HG03558 (cell line): ENCODE measurements around the gene ADAMTS7.
"Not testable (repeated sequence)": the region's sequence is repeated elsewhere in the genome, so short reads cannot be mapped to it uniquely, and the experiment has no call there.

Experiments used
- ATAC-seq: cut with Tn5 transposase; IDR thresholded peaks from one replicate; pipeline ENCODE4 v1.9.1; 2021; ENCODE audit warnings: moderate number of reproducible peaks; ENCODE audit not compliant: unreplicated experiment; ENCODE audit errors: extremely low read depth

ADAMTS7 gene

GRCh38 chr15:78811124-78811824, at the start of gene ADAMTS7:
TSS of gene ADAMTS7 (minus strand) at chr15:78811464. CDS start at chr15:78811220, 244 bp downstream.
- no peak for ATAC-seq

- ATAC-seq = no peak
Measured at GRCh38 chr15:78859971-78860719, 48.9 kb upstream of the ADAMTS7 start.

GRCh38 chr15:78855746-78856145, 44.5 kb upstream of the ADAMTS7 start:
- no peak for ATAC-seq

GRCh38 chr15:78854833-78855372, 43.6 kb upstream of the ADAMTS7 start:
- no peak for ATAC-seq

GRCh38 chr15:78853500-78853899, 42.2 kb upstream of the ADAMTS7 start:
- ATAC-seq = no peak

- no peak for ATAC-seq
Measured at GRCh38 chr15:78850941-78851755, 39.9 kb upstream of the ADAMTS7 start.

- no peak for ATAC-seq
Measured at GRCh38 chr15:78850352-78850751, 39.1 kb upstream of the ADAMTS7 start.

GRCh38 chr15:78847387-78847906, 36.2 kb upstream of the ADAMTS7 start:
- not testable (repeated sequence) for ATAC-seq

GRCh38 chr15:78846906-78847305, 35.6 kb upstream of the ADAMTS7 start:
- not testable (repeated sequence) for ATAC-seq

- ATAC-seq = no peak
Measured at GRCh38 chr15:78842519-78842918, 31.3 kb upstream of the ADAMTS7 start.

GRCh38 chr15:78841891-78842290, 30.6 kb upstream of the ADAMTS7 start:
- no peak for ATAC-seq

- ATAC-seq = no peak
Measured at GRCh38 chr15:78841376-78841706, 30.1 kb upstream of the ADAMTS7 start.

GRCh38 chr15:78840661-78841375, 29.6 kb upstream of the ADAMTS7 start:
- ATAC-seq = no peak

- not testable (repeated sequence) for ATAC-seq
Measured at GRCh38 chr15:78839151-78839550, 27.9 kb upstream of the ADAMTS7 start.

GRCh38 chr15:78838489-78838888, 27.2 kb upstream of the ADAMTS7 start:
- no peak for ATAC-seq

- no peak for ATAC-seq
Measured at GRCh38 chr15:78837543-78837942, 26.3 kb upstream of the ADAMTS7 start.

GRCh38 chr15:78837131-78837530, 25.9 kb upstream of the ADAMTS7 start:
- no peak for ATAC-seq

- no peak for ATAC-seq
Measured at GRCh38 chr15:78836333-78836732, 25.1 kb upstream of the ADAMTS7 start.

GRCh38 chr15:78831229-78832207, 20.3 kb upstream of the ADAMTS7 start:
- ATAC-seq = no peak
